ENCODE measurements around the gene BBS10.
A peak's percentile ranks its signal among the peaks of the same experiment; 100 is the strongest.
"Not testable (repeated sequence)": the region's sequence is repeated elsewhere in the genome, so short reads cannot be mapped to it uniquely, and the experiment has no call there.

BBS10 gene

DNA sequence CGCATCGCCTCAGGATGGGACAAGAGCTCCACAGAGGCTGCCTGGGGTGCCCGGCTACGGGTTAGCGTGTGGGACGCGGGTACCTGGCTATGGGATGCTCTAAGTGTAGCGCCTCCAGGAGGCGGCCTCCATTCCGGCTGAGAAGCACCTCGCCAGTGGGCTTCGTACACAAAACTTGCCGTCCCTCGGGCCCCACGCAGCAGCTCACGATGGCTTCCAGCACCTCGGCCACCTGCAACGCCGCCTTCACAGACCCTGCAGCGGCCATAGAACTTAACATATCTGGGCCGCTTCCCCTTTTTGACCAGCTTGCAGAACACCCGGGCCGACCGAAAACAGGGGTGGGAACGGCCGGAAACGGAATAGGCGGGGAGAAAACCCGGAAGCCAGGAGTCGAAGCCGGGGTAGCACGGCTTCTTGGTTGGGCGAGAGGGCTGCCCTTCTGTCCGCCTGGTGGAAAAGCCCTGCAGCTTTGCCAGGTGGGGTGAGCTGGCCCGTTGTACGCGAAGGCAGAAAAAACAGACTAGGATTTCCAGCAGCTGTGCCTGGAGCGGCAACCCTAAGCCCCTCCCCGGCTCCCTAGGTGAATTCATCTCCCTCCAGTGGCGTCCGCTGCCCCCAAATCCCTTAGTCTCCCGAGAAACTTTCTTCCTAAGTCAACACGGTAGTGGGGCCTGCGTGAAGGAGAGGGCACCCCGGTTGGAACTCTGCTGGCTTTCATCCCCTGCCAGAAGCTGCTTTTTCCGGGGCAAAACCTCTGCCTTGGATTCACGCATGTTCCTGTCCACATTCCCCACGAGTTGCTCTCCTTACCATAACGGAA, at the start of gene BBS10:
Gene BBS10 (minus strand): TSS at position 337 of the 823 bp plus-strand sequence. CDS start 57 bp downstream, at position 280.
- DNase-seq: peak; percentile 90

- no peak for DNase-seq
Measured at GRCh38 chr12:76391461-76391860, 43.2 kb upstream of the BBS10 start.

- no peak for DNase-seq
Measured at GRCh38 chr12:76387614-76388013, 39.4 kb upstream of the BBS10 start.

DNA sequence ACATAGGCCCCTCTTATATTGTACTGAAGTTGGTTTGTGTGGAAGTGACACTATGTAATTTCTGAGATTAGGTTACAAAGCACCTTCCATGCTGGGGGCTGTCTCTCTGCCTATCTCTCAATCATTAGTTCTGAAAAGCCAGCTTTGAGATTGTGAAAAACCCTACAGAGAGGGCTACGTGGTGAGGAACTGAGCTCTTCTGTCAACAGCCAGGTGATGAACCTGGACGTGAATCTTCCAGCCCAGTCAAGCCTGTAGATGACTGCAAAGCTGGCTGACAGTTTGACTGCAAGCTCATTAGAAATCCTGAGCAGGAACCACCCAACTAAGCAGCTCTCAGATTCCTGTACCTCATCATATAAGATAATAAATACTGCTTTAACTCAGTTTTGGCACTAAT, 36.3 kb upstream of the BBS10 start:
- no peak for DNase-seq

DNA sequence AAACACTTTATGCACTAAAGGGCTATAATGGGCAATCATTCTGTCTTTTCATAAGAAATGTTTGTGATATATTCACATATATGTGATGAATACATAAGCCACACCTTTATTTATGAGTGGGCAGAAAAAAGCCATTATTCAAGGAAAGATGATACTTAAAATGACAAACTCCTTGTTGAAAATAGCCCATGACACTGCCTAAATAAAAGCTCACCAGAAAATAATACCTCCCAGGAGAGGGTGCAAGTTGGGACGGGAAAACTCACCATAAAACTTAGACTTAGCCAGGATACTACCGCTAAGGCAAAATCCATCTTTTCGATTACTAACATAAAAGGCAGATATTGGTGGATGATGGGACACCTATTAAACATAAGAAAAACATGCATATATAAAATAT, 35.8 kb upstream of the BBS10 start:
- DNase-seq: no peak

GRCh38 chr12:76379261-76379660, 31.0 kb upstream of the BBS10 start:
- no peak for DNase-seq

DNA sequence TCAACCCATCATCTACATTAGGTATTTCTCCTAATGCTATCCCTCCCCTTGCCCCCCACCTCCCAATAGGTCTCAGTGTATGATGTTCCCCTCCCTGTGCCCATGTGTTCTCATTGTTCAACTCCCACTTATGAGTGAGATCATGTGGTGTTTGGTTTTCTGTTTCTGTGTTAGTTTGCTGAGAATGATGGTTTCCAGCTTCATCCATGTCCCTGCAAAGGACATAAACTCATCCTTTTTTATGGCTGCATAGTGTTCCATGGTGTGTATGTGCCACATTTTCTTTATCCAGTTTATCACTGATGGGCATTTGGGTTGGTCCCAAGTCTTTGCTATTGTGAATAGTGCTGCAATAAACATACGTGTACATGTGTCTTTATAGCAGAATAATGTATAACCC, 28.7 kb upstream of the BBS10 start:
- DNase-seq: not testable (repeated sequence)

- no peak for DNase-seq
Measured at GRCh38 chr12:76375939-76376338, 27.7 kb upstream of the BBS10 start.

- DNase-seq: no peak
Measured at GRCh38 chr12:76375470-76375869, 27.3 kb upstream of the BBS10 start.

DNA sequence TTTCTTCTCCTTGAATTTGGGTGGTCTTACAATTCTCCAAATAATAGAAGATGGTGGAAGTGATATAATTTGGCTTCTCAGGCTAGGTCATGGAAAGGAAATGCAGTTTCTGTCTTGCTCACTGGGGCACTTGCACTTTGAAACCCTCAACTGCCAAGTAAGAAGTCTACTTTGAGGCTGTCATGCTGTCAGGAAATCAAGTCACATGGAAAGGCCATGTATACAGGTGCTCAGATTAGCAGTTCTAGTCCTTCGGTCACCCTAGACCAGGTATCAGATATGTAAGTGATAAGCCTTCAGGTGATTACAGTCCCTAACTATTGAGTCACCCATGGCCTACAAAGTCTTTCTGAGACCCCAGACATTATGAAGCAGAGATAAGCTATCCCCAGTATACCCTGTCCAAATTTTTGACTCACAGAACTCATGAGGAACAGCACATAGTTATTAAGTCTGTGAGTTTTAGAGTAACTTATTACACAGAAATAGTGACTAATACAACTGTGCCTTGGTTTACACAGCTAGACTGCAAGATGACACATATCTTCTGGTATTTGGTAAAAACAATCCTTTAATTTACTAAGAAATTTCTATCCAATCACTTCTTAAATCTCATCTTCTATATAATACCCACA, 26.3 kb upstream of the BBS10 start:
- DNase-seq: no peak

DNA sequence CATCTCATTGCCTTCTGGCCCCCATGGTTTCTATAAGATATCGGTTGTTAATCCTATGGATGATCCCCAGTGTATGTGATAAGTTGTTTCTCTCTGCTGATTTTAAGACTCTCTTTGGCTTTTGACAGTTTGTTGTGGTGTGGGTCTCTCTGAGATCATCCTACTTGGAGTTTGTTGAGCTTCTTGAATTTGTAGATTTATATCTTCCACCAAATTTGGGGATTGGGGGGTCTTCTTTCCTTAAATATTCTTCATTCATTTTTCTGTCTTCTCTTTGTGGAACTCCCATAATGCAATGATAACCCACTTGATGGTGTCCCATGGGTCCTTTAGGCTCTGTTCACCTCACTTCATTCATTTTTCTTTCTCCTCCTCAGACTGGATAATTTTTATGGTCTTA, 20.0 kb upstream of the BBS10 start:
- no peak for DNase-seq

- no peak for DNase-seq
Measured at GRCh38 chr12:76366163-76366562, 17.9 kb upstream of the BBS10 start.

- not testable (repeated sequence) for DNase-seq
Measured at GRCh38 chr12:76364131-76364530, 15.9 kb upstream of the BBS10 start.

DNA sequence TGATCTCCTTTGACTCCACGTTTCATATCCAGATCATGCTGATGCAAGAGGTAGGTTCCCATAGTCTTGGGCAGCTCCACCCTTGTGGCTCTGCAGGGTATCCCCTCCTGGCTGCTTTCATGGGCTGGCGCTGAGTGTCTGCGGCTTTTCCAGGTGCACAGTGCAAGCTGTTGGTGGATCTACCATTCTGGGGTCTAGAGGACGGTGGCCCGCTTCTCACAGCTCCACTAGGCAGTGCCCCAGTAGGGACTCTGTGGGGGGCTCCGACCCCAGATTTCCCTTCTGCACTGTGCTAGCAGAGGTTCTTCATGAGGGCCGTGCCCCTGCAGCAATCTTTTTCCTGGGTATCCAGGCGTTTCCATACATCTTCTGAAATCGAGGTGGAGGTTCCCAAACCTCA, 12.1 kb upstream of the BBS10 start:
- no peak for DNase-seq

- DNase-seq: no peak
Measured at GRCh38 chr12:76356071-76356470, 7.9 kb upstream of the BBS10 start.

DNA sequence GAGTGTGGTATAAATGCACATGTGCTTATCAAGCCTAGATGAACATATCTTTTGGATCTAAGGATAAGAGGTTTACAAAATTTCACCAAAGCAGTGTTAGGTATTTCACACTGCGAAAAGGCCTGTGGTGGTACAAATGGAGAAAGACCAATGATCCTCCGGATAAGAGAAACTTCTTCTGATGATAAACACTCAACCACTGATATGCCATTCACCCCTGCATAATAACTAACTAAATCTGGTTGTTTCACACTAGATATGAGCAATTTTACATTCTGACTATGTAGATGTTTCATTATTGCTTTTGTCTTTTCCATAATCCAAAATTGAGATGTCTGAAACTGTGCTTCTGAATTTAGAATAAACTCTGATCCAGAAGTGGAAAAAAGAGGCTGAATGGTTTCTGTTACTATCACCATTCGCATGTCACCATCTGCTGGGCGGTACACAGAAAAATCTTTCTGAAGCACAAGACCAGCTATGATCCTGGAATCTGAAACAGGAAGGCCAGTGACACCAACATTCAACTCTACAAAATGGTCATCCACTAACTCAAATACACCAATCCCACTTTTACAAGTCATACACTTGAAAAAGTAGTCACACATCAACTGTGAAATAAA, 1.3 kb downstream of the BBS10 start:
- no peak for DNase-seq

DNA sequence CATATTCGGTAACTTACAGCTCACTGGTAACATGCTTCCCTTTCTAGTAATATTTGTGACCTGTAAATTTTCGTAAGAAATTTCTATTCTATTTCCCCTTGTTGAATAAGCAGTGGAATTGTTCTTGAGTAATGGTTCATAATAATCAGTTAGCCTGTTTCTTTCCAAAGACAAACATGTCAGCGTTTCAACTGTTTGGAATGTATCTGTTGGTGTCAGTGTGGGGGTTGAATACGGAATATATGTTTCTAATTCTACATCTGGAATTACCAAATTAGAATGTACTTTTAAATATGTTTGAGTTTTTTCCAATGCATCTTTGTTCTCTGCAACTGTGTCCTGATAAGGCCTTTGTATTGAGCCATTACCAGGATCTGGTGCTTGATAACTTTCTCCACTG, 2.0 kb downstream of the BBS10 start:
- no peak for DNase-seq

- DNase-seq: no peak
Measured at GRCh38 chr12:76345569-76345968, 2.6 kb downstream of the BBS10 start.

GRCh38 chr12:76341436-76342030, 6.7 kb downstream of the BBS10 start:
- no peak for DNase-seq

GRCh38 chr12:76340680-76341435, 7.4 kb downstream of the BBS10 start:
- no peak for DNase-seq

DNA sequence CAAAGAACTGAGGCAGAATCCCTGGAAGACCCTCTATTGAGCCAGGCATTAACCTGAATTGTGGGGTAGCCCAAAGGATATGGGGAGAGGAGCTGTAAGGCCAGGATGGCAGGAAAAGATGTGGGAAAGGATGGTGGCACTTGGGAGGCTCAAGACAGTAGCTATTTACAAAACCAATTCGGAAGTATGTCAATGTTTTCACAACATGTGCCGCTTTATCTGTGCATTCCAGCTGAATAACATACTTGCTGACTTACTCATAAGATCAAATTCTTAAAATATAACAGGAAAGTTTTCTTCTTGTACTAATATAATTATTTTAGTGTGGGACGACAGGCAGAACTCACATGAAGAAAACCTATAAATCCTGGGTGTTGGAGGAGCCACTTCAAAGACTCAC, 10.6 kb downstream of the BBS10 start:
- DNase-seq: no peak

- DNase-seq: no peak
Measured at GRCh38 chr12:76332606-76333005, 15.6 kb downstream of the BBS10 start.

DNA sequence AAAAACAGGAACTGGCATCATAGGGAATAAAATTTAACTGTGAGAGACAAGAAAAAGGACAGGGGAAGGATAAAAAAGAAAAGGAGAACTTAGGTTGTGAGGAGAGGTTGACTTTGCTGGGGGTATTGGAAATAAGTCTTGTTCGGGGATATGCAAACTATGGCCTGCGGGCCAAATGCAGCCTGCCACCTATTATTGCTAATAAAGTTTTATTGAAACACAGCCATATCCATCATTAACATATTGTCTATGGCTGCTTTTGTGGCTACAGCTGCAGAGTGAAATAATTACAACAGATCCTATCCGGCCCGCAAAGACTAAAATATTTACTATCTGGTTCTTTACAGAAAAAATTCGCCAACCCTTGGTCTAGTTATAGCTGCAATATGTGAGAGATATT, 18.6 kb downstream of the BBS10 start:
- DNase-seq: no peak

Measured in activated CD8-positive, alpha-beta memory T cell treated with anti-CD3 and anti-CD28 coated beads, Interleukin-2, amount 50 U/mL, for 48 hours (primary cell).